Measurements from ENCODE around the gene GRIP1. TPM values are rescaled to one million over a fixed set of nuclear protein-coding genes. Genes with fewer than 3 reads are reported as not detected.

Gene GRIP1
- total RNA-seq, 1 experiment from 2014 or later = 0.23 TPM

DNA sequence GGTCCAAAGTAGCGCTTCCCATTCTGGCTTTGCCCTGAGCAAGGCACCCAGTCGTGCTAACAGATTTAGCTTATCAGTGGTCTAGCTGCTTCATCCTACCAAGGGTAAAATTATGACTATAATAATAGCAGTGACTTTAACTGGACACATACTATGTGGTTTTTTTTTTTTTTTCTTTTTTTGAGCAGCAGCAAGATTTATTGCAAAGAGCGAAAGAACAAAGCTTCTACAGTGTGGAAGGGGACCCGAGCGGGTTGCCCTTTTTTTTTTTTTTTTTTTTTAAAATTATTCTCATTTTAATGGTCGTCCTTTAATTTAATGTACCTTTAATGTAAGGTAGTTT lies 376.1 kb downstream of the GRIP1 start:
- Histone ChIP-seq H3K27me3 (replicated peaks; ENCODE audit: control insufficient read depth, insufficient read depth, low read length) (no peaks in the 10 kb centered on the region), H3K4me1 (peaks cover 4% of the 10 kb centered on the region; the same call in 1 of the 2 replicates), H3K36me3 (ENCODE audit: control insufficient read depth, insufficient read depth, low read length) (no peaks in the 10 kb centered on the region), H3K9me3 (no peaks in the 10 kb centered on the region), H3K4me3 (ENCODE audit: low read depth, low read length) (peak overlapping the region; percentile 49)
- Mint-ChIP-seq H3K27me3 (ENCODE audit: insufficient read depth, unreplicated experiment) (peaks cover 12% of the 10 kb centered on the region), H3K4me1 (ENCODE audit: low read depth, unreplicated experiment) (peaks cover 12% of the 10 kb centered on the region), H3K4me3 (ENCODE audit: unreplicated experiment) (peak overlapping the region; percentile 95), H3K9me3 (ENCODE audit: unreplicated experiment) (no peaks in the 10 kb centered on the region), H3K27ac (ENCODE audit: unreplicated experiment) (peak overlapping the region; percentile 92), H3K36me3 (ENCODE audit: insufficient read depth, unreplicated experiment) (no peaks in the 10 kb centered on the region)
- intact Hi-C loops (cut with micrococcal nuclease; ENCODE audit: unreplicated experiment) = no loop called here
- DNase-seq = no peak
- POLR2A ChIA-PET = interaction anchor here (0.6 to 1.4 kb wide), 8 partner anchors 8 to 966 kb away, joined by 3 to 10 read pairs (median 4); partner anchors contain the start of genes LLPH and TMBIM4
- TSS peak; percentile 57 for BruUV-seq (replicated peaks)
- CTCF ChIA-PET = interaction anchor here (0.6 to 1.6 kb wide), 7 partner anchors 33 to 1962 kb away, joined by 3 to 10 read pairs (median 6); partner anchors contain the start of gene TMBIM4
- TF ChIP-seq, protein P1, sequence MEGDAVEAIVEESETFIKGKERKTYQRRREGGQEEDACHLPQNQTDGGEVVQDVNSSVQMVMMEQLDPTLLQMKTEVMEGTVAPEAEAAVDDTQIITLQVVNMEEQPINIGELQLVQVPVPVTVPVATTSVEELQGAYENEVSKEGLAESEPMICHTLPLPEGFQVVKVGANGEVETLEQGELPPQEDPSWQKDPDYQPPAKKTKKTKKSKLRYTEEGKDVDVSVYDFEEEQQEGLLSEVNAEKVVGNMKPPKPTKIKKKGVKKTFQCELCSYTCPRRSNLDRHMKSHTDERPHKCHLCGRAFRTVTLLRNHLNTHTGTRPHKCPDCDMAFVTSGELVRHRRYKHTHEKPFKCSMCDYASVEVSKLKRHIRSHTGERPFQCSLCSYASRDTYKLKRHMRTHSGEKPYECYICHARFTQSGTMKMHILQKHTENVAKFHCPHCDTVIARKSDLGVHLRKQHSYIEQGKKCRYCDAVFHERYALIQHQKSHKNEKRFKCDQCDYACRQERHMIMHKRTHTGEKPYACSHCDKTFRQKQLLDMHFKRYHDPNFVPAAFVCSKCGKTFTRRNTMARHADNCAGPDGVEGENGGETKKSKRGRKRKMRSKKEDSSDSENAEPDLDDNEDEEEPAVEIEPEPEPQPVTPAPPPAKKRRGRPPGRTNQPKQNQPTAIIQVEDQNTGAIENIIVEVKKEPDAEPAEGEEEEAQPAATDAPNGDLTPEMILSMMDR (IDR thresholded peaks at IDR 0.05; ENCODE audit: insufficient read depth in 1 of 2, low read depth in 1 of 2, low read length in 1 of 2, severe bottlenecking in 1 of 2, unreplicated experiment in 1 of 2) = no peak

DNA sequence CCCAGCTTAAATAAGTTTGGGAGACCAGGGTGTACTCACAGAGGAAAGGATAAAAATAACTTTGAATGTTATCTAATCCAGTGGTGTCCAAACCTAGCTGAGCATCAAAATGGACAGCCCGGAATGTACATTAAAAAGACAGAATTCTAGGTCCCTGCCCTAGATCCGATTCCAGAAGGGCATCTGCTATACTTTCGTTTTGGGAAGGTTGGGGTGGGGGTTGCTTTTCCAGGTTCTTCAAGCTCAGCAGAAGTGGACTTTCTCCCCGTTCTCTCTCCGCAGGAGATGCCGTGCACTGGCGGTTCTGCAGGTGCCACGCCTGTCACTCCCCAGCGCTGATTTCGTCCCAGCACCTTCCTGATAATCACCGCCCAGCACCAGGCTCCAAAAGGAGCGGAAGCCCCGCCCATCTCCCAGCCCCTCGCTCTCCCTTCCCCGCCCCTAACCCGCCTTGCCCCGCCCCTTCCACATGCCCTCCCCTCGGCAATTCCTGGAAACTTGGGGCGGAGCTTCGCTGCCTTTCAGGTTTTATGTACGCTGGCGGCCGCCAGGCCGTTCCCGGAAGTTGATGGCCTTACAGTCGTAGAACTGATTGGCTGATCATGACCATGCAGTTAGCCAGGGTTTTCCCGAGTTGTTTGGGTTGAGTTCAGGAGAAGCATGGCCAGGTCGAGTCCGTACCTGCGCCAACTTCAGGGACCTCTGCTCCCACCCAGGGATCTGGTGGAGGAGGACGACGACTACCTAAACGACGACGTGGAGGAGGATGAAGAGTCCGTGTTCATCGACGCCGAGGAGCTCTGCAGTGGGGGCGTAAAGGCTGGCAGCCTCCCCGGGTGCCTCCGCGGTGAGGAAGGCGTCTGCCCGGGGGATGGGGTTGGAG lies 376.7 kb downstream of the GRIP1 start, which contains the start of gene HELB:
TSS of gene HELB (plus strand) at position 550 of the 883 bp plus-strand sequence. CDS start at position 661, 111 bp downstream.
- intact Hi-C loops (cut with micrococcal nuclease; ENCODE audit: unreplicated experiment) = no loop called here
- Histone ChIP-seq H3K4me3 (ENCODE audit: low read depth, low read length) (peak within 1 kb of the TSS; percentile 49), H3K9me3 (no peaks in the 10 kb centered on the region), H3K36me3 (ENCODE audit: control insufficient read depth, insufficient read depth, low read length) (no peaks in the 10 kb centered on the region), H3K4me1 (peaks cover 4% of the 10 kb centered on the region; the same call in 1 of the 2 replicates), H3K27me3 (replicated peaks; ENCODE audit: control insufficient read depth, insufficient read depth, low read length) (no peaks in the 10 kb centered on the region)
- ChIA-PET CTCF (interaction anchor here (0.6 to 1.6 kb wide), 7 partner anchors 32 to 1963 kb away, joined by 3 to 10 read pairs (median 6); partner anchors contain the start of gene TMBIM4), POLR2A (interaction anchor here (0.6 to 1.4 kb wide), 7 partner anchors 9 to 966 kb away, joined by 3 to 10 read pairs (median 4); partner anchors contain the start of genes LLPH and TMBIM4)
- peak within 1 kb of the TSS; percentile 95 for H3K4me3 Mint-ChIP-seq (ENCODE audit: unreplicated experiment)
- peak; percentile 95 to 98 for DNase-seq
- H3K27me3 Mint-ChIP-seq (ENCODE audit: insufficient read depth, unreplicated experiment) = peaks cover 17% of the 10 kb centered on the region
- H3K4me1 Mint-ChIP-seq (ENCODE audit: low read depth, unreplicated experiment) = peaks cover 12% of the 10 kb centered on the region
- H3K36me3 Mint-ChIP-seq (ENCODE audit: insufficient read depth, unreplicated experiment) = no peaks in the 10 kb centered on the region
- TF ChIP-seq, protein P1 (IDR thresholded peaks at IDR 0.05; ENCODE audit: insufficient read depth in 1 of 2, low read depth in 1 of 2, low read length in 1 of 2, severe bottlenecking in 1 of 2, unreplicated experiment in 1 of 2) = no peak
- peak within 1 kb of the TSS; percentile 92 for H3K27ac Mint-ChIP-seq (ENCODE audit: unreplicated experiment)
- H3K9me3 Mint-ChIP-seq (ENCODE audit: unreplicated experiment) = no peaks in the 10 kb centered on the region
- no TSS peak for BruUV-seq (replicated peaks)

DNA sequence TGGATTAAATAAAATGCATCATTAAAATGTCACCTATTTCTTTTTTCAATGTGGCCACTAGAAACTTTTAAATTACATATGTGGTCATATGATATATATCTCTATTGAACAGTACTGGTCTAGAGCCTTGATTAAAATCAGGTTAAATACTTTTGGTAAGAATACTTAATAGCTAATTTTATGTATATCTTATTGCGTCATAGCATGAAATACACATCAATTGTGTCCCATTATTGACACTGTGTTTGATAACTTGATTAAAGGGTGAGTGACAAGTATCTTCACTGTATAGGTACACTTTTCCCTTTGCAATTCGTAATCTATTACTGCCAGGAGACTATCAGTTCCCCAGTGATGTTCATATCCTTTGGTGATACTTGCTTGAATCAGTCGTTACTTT lies 381.0 kb downstream of the GRIP1 start:
- H3K4me3 ChIP-seq (ENCODE audit: low read depth, low read length) = no peak overlapping the region

More for the DNA sequence above, 381.0 kb downstream of the GRIP1 start:
- no peaks in the 10 kb centered on the region for H3K27me3 ChIP-seq (replicated peaks; ENCODE audit: control insufficient read depth, insufficient read depth, low read length)
- ChIA-PET CTCF (no interaction called here), POLR2A (no interaction called here)
- Mint-ChIP-seq H3K4me1 (ENCODE audit: low read depth, unreplicated experiment) (peaks cover 12% of the 10 kb centered on the region), H3K36me3 (ENCODE audit: insufficient read depth, unreplicated experiment) (no peaks in the 10 kb centered on the region), H3K9me3 (ENCODE audit: unreplicated experiment) (no peaks in the 10 kb centered on the region), H3K4me3 (ENCODE audit: unreplicated experiment) (no peak overlapping the region), H3K27me3 (ENCODE audit: insufficient read depth, unreplicated experiment) (peaks cover 20% of the 10 kb centered on the region), H3K27ac (ENCODE audit: unreplicated experiment) (no peak overlapping the region)
- no peak for DNase-seq
- no peaks in the 10 kb centered on the region for H3K36me3 ChIP-seq (ENCODE audit: control insufficient read depth, insufficient read depth, low read length)
- intact Hi-C loops (cut with micrococcal nuclease; ENCODE audit: unreplicated experiment) = no loop called here
- TF ChIP-seq, protein P1 (IDR thresholded peaks at IDR 0.05; ENCODE audit: insufficient read depth in 1 of 2, low read depth in 1 of 2, low read length in 1 of 2, severe bottlenecking in 1 of 2, unreplicated experiment in 1 of 2) = no peak
- H3K4me1 ChIP-seq = no peaks in the 10 kb centered on the region; the same call in 1 of the 2 replicates
- no TSS peak for BruUV-seq (replicated peaks)
- no peaks in the 10 kb centered on the region for H3K9me3 ChIP-seq
